Measurements from ENCODE around the gene ACKR3. TPM values are rescaled to one million over a fixed set of nuclear protein-coding genes. Genes with fewer than 3 reads are reported as not detected.

Gene ACKR3
- total RNA-seq, 1 donor from 2014 or later, result 75.6 TPM

DNA sequence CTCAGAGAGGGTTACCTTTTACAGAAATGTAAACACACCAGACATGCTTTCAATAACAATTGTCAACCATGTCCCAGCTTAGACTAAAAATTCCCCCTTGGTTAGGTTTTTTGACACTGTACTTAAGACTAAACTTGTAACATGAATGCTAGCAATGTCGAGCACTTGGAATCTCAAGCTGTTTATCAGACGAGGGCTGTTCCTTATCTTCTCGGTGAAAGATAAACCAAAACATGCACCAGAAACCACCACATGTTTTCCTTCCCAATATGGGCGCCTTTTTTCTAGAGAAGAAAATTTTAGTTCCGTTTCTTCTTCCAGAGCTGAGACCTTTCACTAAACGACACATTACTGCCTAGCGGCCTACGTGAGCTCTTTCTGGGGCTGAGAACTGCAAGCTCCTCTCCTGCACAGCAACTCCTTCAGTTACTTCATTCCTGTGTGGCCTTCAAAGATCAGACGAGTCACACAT, 42.4 kb upstream of the ACKR3 start:
- no peak overlapping the region for H3K4me3 ChIP-seq

GRCh38 chr2:236529606-236530005, 40.0 kb upstream of the ACKR3 start:
- Histone ChIP-seq H3K36me3 (no peaks in the 10 kb centered on the region), H3K4me3 (no peak overlapping the region), H3K27me3 (no peaks in the 10 kb centered on the region), H3K27ac (no peak overlapping the region), H3K9me3 (no peaks in the 10 kb centered on the region), H3K4me1 (no peaks in the 10 kb centered on the region)
- TF ChIP-seq CTCF (IDR thresholded peaks at IDR 0.05), result no peak
- intact Hi-C loops (cut with DNase I), result no loop called here
- no peak for DNase-seq (ENCODE audit: low spot score in 2 of 2)

More for the DNA sequence above, 42.4 kb upstream of the ACKR3 start:
- no peak for TF ChIP-seq CTCF (IDR thresholded peaks at IDR 0.05)
- H3K9me3 ChIP-seq, result no peaks in the 10 kb centered on the region
- DNase-seq (ENCODE audit: low spot score in 2 of 2), result no peak
- intact Hi-C loops (cut with DNase I), result no loop called here
- no peaks in the 10 kb centered on the region for H3K4me1 ChIP-seq
- H3K36me3 ChIP-seq, result no peaks in the 10 kb centered on the region
- H3K27ac ChIP-seq, result no peak overlapping the region
- H3K27me3 ChIP-seq, result no peaks in the 10 kb centered on the region

- Histone ChIP-seq H3K36me3 (no peaks in the 10 kb centered on the region), H3K9me3 (no peaks in the 10 kb centered on the region), H3K4me3 (no peak overlapping the region), H3K27ac (no peak overlapping the region), H3K4me1 (no peaks in the 10 kb centered on the region), H3K27me3 (no peaks in the 10 kb centered on the region)
- intact Hi-C loops (cut with DNase I), result no loop called here
- DNase-seq (ENCODE audit: low spot score in 2 of 2), result no peak
- TF ChIP-seq CTCF (IDR thresholded peaks at IDR 0.05), result no peak
These were observed 39.1 kb upstream of the ACKR3 start for GRCh38 chr2:236530512-236530911.

GRCh38 chr2:236531195-236531594, 38.4 kb upstream of the ACKR3 start:
- Histone ChIP-seq H3K4me1 (no peaks in the 10 kb centered on the region), H3K27ac (no peak overlapping the region), H3K27me3 (no peaks in the 10 kb centered on the region), H3K36me3 (no peaks in the 10 kb centered on the region), H3K9me3 (no peaks in the 10 kb centered on the region), H3K4me3 (no peak overlapping the region)
- no peak for DNase-seq (ENCODE audit: low spot score in 2 of 2)
- TF ChIP-seq CTCF (IDR thresholded peaks at IDR 0.05), result no peak
- intact Hi-C loops (cut with DNase I), result no loop called here

DNA sequence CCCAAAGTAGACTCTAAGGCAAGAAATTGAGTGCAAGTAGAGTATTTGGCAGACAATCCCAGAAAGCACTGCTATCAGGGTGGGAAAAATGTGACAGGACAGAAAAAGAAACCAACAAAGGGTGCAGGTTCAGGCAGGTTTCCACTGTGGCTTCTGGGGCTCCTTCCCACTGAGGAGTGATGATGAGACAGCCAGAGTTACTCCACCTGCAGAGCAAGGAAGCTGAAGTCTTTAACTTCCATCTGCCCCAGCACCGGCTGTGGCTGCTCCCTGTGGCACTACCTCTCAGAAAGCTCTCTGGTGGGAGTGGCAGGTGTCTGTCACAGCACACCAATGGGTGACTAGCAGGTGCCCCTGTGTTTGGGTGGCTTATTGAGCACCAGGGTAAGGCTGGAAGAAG, 37.6 kb upstream of the ACKR3 start:
- intact Hi-C loops (cut with DNase I), result no loop called here
- H3K4me3 ChIP-seq, result no peak overlapping the region
- no peak for DNase-seq (ENCODE audit: low spot score in 2 of 2)
- H3K27me3 ChIP-seq, result no peaks in the 10 kb centered on the region
- H3K36me3 ChIP-seq, result no peaks in the 10 kb centered on the region
- no peak overlapping the region for H3K27ac ChIP-seq
- no peak for TF ChIP-seq CTCF (IDR thresholded peaks at IDR 0.05)
- no peaks in the 10 kb centered on the region for H3K4me1 ChIP-seq
- no peaks in the 10 kb centered on the region for H3K9me3 ChIP-seq

- no peak overlapping the region for H3K4me3 ChIP-seq
- intact Hi-C loops (cut with DNase I), result no loop called here
- H3K36me3 ChIP-seq, result no peaks in the 10 kb centered on the region
- H3K27ac ChIP-seq, result no peak overlapping the region
- no peak for TF ChIP-seq CTCF (IDR thresholded peaks at IDR 0.05)
- peaks cover 0 to 5% of the 10 kb centered on the region in 2 donors for H3K4me1 ChIP-seq
- H3K9me3 ChIP-seq, result no peaks in the 10 kb centered on the region
- H3K27me3 ChIP-seq, result no peaks in the 10 kb centered on the region
- no peak for DNase-seq (ENCODE audit: low spot score in 2 of 2)
These were observed 36.3 kb upstream of the ACKR3 start for GRCh38 chr2:236533343-236533742.

Measured in ascending aorta (tissue), 2 donors.